Neutrophil (primary cell): ENCODE data around the gene TMEM8B.
"Not testable (repeated sequence)": the region's sequence is repeated elsewhere in the genome, so short reads cannot be mapped to it uniquely, and the experiment has no call there.

Experiments used
- H3K27ac ChIP-seq: fragments of 200-600 bp; sonication (generic); 2 replicates; pipeline ENCODE4 v1.5.1; 2016; ENCODE audit warnings: mild to moderate bottlenecking, moderate library complexity
- H3K27me3 ChIP-seq: fragments of 200-600 bp; sonication (generic); 2 replicates; pipeline ENCODE4 v1.6.0; 2016; ENCODE audit warnings: mild to moderate bottlenecking
- H3K36me3 ChIP-seq: fragments of 200-600 bp; sonication (generic); 2 replicates; pipeline ENCODE4 v1.5.1; 2017
- H3K4me1 ChIP-seq, 2 experiments: fragments of 200-600 bp in 1 of 2; sonication (generic) in 1 of 2; 1 replicate in 1 of 2; 2 replicates in 1 of 2; pipeline versions ENCODE4 v1.5.1 to v1.6.1; 2013 to 2016; ENCODE audit warnings: low read depth in 1 of 2, low read length in 1 of 2, mild to moderate bottlenecking in 1 of 2, moderate library complexity in 1 of 2; ENCODE audit not compliant: control insufficient read depth in 1 of 2, insufficient read depth in 1 of 2
- H3K4me3 ChIP-seq, 2 experiments: fragments of 200-600 bp in 1 of 2; sonication (generic) in 1 of 2; 1 replicate in 1 of 2; 2 replicates in 1 of 2; pipeline ENCODE4 v1.5.1; 2013 to 2016; ENCODE audit warnings: low read depth in 1 of 2, low read length in 1 of 2, mild to moderate bottlenecking in 1 of 2, moderate library complexity in 1 of 2
- H3K9me3 ChIP-seq: fragments of 200-600 bp; sonication (generic); 2 replicates; pipeline ENCODE4 v1.5.1; 2016
- CTCF ChIP-seq: fragments of 200-600 bp; sonication (generic); IDR thresholded peaks from 2 replicates; pipeline ENCODE4 v1.5.1; 2016; ENCODE audit warnings: antibody characterized with exemption

Gene TMEM8B

GRCh38 chr9:35909687-35910612 is 80.9 kb downstream of the TMEM8B start:
- Histone ChIP-seq H3K4me1 (peaks cover 0 to 3% of the 10 kb centered on the region in 2 experiments), H3K4me3 (no peak overlapping the region), H3K27ac (no peak overlapping the region), H3K36me3 (no peaks in the 10 kb centered on the region), H3K27me3 (peaks cover 75% of the 10 kb centered on the region), H3K9me3 (no peaks in the 10 kb centered on the region)
- no peak for TF ChIP-seq CTCF

- no peak overlapping the region for H3K4me3 ChIP-seq
- TF ChIP-seq CTCF, result no peak
- H3K27ac ChIP-seq, result no peak overlapping the region
- peaks cover 0 to 3% of the 10 kb centered on the region in 2 experiments for H3K4me1 ChIP-seq
- H3K9me3 ChIP-seq, result no peaks in the 10 kb centered on the region
- H3K36me3 ChIP-seq, result no peaks in the 10 kb centered on the region
- H3K27me3 ChIP-seq, result peaks cover 66% of the 10 kb centered on the region
These were observed 81.8 kb downstream of the TMEM8B start for GRCh38 chr9:35910613-35911359.

GRCh38 chr9:35911690-35912089 is 82.7 kb downstream of the TMEM8B start:
- TF ChIP-seq CTCF, result no peak
- H3K27ac ChIP-seq, result no peak overlapping the region
- no peak overlapping the region for H3K4me3 ChIP-seq
- H3K36me3 ChIP-seq, result no peaks in the 10 kb centered on the region
- peaks cover 59% of the 10 kb centered on the region for H3K27me3 ChIP-seq
- peaks cover 0 to 3% of the 10 kb centered on the region in 2 experiments for H3K4me1 ChIP-seq
- no peaks in the 10 kb centered on the region for H3K9me3 ChIP-seq

- Histone ChIP-seq H3K27ac (no peak overlapping the region), H3K4me3 (no peak overlapping the region), H3K9me3 (no peaks in the 10 kb centered on the region), H3K36me3 (no peaks in the 10 kb centered on the region), H3K4me1 (peaks cover 0 to 3% of the 10 kb centered on the region in 2 experiments), H3K27me3 (peaks cover 48% of the 10 kb centered on the region)
- TF ChIP-seq CTCF, result no peak
These were observed 83.9 kb downstream of the TMEM8B start for GRCh38 chr9:35912791-35913400.

GRCh38 chr9:35913429-35913828 is 84.4 kb downstream of the TMEM8B start:
- H3K4me3 ChIP-seq, H3K4me1 ChIP-seq, H3K27ac ChIP-seq, H3K36me3 ChIP-seq, H3K9me3 ChIP-seq: not testable (repeated sequence)
- H3K27me3 ChIP-seq, result peaks cover 43% of the 10 kb centered on the region
